Measurements from ENCODE around the gene SLC6A14.

GRCh38 chrX:116399681-116400080 lies 36.7 kb upstream of the SLC6A14 start:
- TF ChIP-seq POLR2AphosphoS5 (IDR thresholded peaks at IDR 0.05; ENCODE audit: low read depth, low read length) (no peak), TAF1 (IDR thresholded peaks at IDR 0.05; ENCODE audit: borderline replicate concordance, insufficient read depth, low read length) (no peak)
- TF ChIP-seq, protein P1, sequence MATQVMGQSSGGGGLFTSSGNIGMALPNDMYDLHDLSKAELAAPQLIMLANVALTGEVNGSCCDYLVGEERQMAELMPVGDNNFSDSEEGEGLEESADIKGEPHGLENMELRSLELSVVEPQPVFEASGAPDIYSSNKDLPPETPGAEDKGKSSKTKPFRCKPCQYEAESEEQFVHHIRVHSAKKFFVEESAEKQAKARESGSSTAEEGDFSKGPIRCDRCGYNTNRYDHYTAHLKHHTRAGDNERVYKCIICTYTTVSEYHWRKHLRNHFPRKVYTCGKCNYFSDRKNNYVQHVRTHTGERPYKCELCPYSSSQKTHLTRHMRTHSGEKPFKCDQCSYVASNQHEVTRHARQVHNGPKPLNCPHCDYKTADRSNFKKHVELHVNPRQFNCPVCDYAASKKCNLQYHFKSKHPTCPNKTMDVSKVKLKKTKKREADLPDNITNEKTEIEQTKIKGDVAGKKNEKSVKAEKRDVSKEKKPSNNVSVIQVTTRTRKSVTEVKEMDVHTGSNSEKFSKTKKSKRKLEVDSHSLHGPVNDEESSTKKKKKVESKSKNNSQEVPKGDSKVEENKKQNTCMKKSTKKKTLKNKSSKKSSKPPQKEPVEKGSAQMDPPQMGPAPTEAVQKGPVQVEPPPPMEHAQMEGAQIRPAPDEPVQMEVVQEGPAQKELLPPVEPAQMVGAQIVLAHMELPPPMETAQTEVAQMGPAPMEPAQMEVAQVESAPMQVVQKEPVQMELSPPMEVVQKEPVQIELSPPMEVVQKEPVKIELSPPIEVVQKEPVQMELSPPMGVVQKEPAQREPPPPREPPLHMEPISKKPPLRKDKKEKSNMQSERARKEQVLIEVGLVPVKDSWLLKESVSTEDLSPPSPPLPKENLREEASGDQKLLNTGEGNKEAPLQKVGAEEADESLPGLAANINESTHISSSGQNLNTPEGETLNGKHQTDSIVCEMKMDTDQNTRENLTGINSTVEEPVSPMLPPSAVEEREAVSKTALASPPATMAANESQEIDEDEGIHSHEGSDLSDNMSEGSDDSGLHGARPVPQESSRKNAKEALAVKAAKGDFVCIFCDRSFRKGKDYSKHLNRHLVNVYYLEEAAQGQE (IDR thresholded peaks at IDR 0.05; ENCODE audit: insufficient read depth in 1 of 2, low read depth in 2 of 2, low read length in 2 of 2) = no peak
